Measurements from ENCODE around the gene CC2D1A.

The CC2D1A gene

DNA sequence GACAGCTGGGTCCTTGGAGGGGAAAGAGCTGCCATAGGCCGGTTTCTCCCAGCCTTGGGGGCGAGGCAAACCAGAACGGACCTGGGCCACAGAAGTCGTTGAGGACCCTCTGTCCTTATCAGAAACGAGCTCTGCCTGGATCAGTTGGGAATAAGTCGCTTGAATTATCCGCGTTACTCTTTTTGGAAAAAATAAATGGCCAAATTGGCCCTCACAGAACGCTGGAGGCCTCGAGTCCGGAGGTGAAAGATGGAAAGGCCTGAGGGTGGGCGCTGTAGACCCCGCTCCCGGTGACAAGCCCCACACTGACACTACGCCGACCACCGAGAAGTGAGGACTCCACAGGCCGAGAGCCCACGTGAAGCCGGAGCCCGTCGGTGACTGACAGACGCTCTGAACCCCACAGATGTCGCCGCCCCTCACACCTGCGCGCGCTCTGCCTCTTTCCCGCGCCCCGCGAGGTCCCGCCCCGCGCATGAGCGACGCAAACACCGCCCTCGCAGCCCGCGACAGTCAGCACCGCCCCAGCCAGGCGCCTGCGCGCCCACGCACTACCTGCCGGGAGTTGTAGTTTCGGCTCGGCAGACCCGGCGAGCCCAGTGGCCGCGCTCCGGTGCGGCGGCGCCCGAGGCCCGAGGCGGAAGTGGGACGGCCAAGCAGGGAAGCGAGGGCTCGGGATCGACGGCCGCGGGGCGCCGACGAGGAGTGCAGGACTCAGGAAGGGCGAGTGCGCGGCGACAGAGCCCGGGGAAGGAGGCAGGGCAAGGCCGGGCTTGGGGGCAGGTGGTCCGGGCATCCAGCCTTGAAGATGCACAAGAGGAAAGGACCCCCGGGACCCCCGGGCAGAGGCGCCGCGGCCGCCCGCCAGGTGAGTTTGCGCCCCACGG lies at the start of gene CC2D1A, which contains the start of gene BRME1:
Gene CC2D1A (plus strand): TSS at position 568 of the 887 bp plus-strand sequence. CDS start 241 bp downstream, at position 809.
Gene BRME1 (minus strand): TSS at position 484 of the 887 bp plus-strand sequence. CDS start 1,225 bp downstream, outside the sequence.
- in situ Hi-C loops (cut with MboI; ENCODE audit: low sequenced_read_pairs): no loop called here

- in situ Hi-C loops (cut with MboI; ENCODE audit: low sequenced_read_pairs): loop anchor here (25.0 kb wide), 1 partner anchor 244 kb away; no protein-coding TSS in a partner anchor
Measured at GRCh38 chr19:13856497-13856896, 49.5 kb upstream of the CC2D1A start.

DNA sequence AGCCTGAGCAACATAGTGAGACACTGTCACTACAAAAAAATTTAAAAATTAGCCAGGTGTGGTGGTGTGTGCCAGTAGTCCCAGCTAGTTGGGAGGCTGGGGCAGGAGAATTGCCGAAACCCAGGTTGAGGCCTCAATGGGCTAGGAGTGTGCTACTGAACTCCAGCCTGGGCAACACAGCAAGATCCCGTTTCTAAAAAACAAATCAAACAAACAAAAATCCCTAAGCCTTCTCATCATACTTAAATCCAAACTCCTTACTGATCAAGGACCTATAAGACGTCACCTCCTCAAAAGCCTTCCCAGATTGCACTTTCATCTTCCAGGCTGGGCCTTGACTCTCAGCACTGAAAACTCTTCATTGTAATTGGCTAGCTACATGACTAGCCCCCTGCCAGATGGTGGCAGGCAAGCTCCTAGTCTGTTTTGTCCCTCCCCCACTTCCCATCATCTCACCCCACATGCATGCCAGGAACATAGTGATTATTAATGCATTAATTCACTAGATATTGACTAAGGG lies 46.6 kb upstream of the CC2D1A start:
- in situ Hi-C loops (cut with MboI; ENCODE audit: low sequenced_read_pairs): loop anchor here (25.0 kb wide), 1 partner anchor 247 kb away; no protein-coding TSS in a partner anchor

GRCh38 chr19:13860679-13861391 lies 45.2 kb upstream of the CC2D1A start:
- in situ Hi-C loops (cut with MboI; ENCODE audit: low sequenced_read_pairs): loop anchor here (5.0 to 25.0 kb wide), 2 partner anchors 79 to 249 kb away; no protein-coding TSS in a partner anchor

- in situ Hi-C loops (cut with MboI; ENCODE audit: low sequenced_read_pairs): loop anchor here (5.0 to 25.0 kb wide), 2 partner anchors 79 to 249 kb away; no protein-coding TSS in a partner anchor
Measured at GRCh38 chr19:13861392-13861713, 44.6 kb upstream of the CC2D1A start.

DNA sequence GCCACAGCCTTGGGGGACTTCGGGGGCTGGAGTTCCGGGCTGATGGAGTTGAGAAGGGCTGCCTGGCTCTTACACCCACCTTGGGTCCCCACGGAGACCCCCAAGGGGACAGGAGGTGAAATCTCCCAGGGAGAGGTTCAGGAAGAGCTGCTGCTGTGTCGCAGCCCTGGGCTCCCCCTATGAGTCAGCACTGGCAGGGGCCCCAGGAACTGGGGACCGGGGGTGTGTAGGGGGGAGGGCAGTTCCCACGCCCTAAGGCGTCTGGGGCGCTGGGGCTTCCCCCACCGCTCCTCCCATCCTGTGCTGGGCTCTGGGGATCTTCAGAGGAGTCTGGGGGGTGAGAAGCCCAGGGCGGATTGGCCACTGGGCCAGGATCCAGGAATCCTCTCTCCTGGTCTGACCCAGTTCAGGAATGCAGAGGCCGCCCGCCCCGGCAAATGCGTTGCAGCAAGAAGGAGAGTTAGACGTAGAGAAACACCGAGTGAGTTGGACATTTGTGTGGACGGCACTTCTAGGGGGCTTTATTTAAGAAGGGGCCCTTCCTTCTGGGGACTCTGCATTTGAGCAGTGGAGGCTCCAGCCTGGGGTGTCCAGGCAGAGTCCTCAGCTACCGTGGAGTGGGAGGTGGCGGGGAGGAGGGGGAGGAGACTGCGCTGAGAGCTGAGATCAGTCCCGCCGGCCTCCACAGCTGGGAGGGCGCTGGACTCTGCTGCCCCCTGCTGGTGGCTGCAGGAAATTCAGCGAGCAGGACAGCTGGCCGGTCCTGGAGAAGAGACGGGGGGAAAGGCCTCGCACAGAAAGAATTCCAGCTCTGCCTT lies 44.1 kb upstream of the CC2D1A start:
- in situ Hi-C loops (cut with MboI; ENCODE audit: low sequenced_read_pairs): loop anchor here (5.0 to 25.0 kb wide), 2 partner anchors 80 to 250 kb away; no protein-coding TSS in a partner anchor

DNA sequence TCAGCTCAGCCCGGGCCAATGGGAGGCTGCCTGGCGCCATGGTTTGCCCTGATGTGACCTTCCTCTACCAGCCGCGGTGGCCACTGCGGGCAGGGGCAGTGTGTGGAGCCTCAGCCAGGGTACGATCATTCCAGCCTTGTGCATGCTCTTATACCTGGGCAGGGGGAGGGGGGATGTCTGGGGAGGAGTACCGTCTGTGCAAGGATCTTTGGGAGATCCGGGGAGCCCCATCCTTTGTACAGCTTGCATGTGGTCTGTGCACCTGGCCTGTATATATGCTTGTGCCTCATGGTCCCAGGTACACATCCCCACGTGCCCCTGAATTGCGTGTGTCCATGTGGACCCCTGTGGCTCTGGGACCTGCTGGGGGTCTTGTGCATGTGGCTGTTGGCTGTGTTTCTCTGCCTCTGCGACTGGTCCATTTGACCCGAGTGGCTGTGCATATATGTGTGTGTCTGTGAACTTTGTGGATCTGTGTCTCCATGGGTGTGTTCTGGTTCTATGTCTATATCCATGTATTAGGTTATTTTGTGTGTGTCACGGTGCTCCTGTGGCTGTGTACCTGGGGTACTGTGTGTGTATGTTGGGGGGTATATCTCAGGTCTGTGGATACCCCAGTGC lies 41.8 kb upstream of the CC2D1A start:
- in situ Hi-C loops (cut with MboI; ENCODE audit: low sequenced_read_pairs): loop anchor here (5.0 to 25.0 kb wide), 2 partner anchors 82 to 252 kb away; no protein-coding TSS in a partner anchor

DNA sequence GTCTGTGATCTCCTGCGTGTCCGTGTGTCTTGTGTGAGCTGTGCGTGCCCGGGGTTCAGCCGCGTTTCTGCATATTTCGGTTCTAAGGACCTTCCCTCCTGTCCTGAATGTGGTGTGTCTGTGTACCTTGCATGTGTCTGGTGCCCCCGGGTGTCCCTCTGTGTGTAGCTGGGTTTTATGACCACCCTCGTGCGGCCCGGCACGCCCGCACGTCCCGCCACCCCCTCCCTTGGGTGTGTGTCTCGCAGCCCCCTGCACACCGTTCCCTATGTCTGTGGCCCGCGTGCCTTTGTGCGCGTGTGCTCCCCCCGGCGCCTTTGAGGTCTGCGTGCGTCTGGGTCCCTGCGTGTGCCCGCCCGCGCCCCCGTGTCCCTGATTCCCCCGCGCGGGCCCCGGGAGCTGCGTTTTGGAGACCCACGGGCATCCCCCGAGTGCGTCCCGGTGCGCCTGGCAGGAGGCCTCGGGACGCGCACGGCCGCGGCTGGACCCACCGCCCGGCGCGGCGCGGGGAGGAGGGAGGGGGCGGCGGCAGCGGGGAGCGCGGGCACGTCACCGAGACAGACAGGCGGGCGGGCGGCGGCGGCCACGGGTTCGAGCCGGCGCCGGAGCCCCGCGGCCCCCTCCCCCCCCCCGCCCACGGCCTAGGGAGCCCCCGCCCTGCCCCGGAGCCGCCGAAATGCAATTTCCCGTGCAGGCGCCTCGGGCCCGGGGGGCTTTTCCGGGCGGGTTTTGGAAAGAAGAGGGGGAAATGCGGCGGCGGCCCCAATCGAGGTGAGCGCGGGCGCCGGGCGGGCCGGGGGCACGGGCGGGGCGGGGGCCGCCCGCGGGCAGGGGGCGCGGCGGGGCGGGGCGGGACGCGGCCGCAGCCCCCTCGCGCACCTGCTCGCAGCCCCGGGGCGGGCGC lies 41.1 kb upstream of the CC2D1A start:
- in situ Hi-C loops (cut with MboI; ENCODE audit: low sequenced_read_pairs): loop anchor here (5.0 to 25.0 kb wide), 2 partner anchors 83 to 253 kb away; no protein-coding TSS in a partner anchor

- in situ Hi-C loops (cut with MboI; ENCODE audit: low sequenced_read_pairs): loop anchor here (25.0 kb wide), 1 partner anchor 254 kb away; no protein-coding TSS in a partner anchor
Measured at GRCh38 chr19:13865571-13866462, 40.2 kb upstream of the CC2D1A start.

DNA sequence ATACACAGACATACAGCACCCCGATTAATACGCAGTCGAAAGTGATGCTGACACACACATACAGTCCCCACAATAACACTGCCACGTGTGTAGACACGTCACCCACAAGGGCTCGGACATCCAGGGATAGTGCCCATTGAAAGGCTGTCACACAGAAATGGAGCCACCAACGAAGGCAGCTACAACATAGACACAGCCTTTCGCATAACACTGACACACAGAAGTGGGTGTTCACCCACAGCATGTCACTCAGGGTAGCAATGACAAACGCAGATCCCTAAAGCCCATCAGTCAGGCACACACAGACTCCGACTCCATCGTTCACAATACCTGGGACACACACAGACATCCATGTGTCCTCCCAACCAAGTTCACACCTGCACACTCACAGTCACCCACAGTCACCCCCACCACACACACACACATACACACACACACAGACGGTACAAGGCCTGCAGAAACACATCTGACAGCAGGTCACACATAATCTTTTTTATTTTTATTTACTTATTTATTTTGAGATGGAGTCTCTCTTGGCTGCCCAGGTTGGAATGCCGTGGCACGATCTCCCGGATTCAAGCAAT lies 39.4 kb upstream of the CC2D1A start:
- in situ Hi-C loops (cut with MboI; ENCODE audit: low sequenced_read_pairs): loop anchor here (25.0 kb wide), 1 partner anchor 254 kb away; no protein-coding TSS in a partner anchor

GRCh38 chr19:13868663-13869062 lies 37.3 kb upstream of the CC2D1A start:
- in situ Hi-C loops (cut with MboI; ENCODE audit: low sequenced_read_pairs): loop anchor here (25.0 kb wide), 1 partner anchor 256 kb away; no protein-coding TSS in a partner anchor

DNA sequence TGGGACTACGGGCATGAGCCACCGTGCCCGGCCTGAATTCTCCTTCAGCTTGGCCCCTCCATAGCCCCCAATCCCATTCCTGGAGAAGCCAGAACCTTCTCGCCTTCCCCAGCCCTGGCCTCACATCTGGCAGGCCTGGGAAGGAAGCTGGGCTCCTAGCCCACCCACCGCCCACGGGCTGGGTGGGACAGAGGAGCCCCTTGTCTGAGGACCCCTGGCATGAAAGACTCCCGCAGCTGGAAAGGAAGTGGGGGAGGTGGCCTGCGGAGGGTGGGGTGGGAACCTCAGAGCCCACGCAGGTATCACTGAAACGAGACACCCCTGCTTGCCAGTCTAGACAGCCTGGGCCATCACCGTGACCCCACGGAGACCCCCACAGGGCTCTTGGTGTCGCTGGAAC lies 36.7 kb upstream of the CC2D1A start:
- in situ Hi-C loops (cut with MboI; ENCODE audit: low sequenced_read_pairs): loop anchor here (25.0 kb wide), 1 partner anchor 257 kb away; no protein-coding TSS in a partner anchor

DNA sequence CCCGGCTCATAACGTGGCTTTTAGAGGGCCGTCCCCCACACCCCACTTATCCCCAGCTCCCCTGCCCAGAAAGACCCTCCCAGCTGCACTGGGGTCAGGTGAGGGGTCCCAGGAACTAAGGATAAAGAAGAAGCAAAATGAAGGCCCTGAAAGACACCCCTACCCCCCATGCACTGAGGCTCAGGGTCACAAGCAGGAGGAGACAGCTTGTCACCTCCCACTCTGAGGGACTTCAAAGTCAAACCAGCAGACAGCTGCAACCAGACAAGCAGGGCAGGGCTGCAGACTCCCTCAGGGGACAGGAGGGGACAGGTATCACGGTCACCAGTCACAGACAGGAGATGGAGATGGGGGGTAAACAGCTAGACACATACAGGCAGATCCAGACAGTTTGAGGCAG lies 35.1 kb upstream of the CC2D1A start:
- in situ Hi-C loops (cut with MboI; ENCODE audit: low sequenced_read_pairs): loop anchor here (25.0 kb wide), 1 partner anchor 259 kb away; no protein-coding TSS in a partner anchor

DNA sequence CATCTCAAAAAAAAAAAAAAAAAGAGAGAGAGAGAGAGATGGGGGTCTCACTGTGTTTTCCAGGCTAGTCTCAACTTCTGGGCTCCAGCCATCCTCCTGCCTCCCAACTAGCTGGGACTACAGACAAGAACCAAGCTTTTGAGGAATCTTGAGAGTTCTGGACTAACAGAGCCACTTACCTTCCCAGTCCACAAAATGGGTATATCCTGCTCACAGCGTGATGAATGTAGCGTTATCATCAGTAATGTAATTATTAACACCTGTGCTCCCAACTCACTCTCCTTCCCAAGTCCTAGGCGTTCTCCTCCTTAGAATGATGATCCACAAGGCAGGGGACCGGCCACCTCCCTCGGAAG lies 33.7 kb upstream of the CC2D1A start:
- in situ Hi-C loops (cut with MboI; ENCODE audit: low sequenced_read_pairs): loop anchor here (25.0 kb wide), 1 partner anchor 260 kb away; no protein-coding TSS in a partner anchor

DNA sequence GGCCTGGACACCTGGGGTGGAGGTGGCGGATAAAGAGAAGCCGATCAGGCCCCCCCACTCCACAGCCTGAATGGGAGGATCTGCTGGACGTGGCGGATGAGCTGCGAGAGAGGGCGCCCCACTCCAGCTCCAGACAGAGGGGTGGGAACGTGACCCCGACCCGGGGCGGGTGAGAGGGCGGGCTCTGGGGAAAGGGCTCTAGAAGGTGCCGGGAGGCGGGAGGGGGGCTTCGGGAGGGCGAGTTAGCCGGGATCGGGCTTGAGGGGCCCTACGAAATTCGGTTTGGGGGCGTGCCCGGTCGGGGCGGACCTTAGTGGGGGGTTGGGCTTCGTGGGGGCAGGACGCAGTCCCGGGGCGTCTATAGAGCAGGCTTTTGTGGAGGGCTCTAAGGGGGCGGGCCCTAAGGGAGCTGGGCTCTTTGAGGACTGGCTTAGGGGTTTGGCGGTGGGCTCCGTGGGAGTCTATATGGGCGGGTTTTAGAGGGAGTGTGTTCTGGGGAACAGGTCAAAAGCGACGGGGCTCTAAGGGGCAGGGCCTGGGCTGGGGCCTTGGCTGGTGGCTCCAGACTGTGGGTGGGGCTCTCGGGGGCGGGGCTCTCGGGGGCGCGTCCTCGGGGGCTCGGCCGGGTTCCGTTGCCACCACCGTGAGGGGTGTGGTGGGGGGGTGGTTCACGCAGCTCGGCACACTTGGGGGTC lies 33.2 kb upstream of the CC2D1A start:
- in situ Hi-C loops (cut with MboI; ENCODE audit: low sequenced_read_pairs): loop anchor here (25.0 kb wide), 1 partner anchor 261 kb away; no protein-coding TSS in a partner anchor

DNA sequence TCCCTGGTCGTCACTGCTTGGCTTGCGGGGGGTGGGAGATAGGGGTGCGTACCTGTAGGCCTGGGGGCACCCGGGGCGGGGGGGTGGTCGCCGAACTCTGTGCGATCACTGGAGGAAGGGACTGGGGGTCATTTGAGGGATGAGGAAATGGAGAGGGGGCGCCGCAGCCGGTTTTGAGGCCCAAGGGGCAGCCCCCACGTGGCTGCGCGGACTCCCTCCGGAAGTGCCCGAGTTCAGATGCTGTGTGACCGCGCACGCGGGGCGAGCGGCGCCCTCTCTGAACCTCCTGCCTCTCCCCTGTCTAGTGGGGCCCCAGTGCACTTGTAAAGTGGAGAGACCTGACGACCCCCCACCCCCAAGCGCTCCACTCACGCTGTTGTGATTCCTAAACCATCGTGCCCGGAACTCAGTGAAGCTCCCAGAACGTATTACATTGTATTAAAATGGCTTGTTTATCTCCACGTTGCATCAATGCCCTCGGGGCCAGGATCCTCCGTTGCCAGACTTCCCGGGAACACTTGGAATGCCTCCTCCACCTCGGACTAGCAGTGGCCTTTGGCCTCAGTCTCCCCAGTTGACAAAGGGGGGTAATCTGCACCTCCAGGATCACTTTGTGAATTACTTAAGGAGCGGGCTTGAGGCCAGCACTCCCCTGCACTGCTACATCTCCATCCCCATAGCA lies 32.0 kb upstream of the CC2D1A start:
- in situ Hi-C loops (cut with MboI; ENCODE audit: low sequenced_read_pairs): loop anchor here (25.0 kb wide), 1 partner anchor 262 kb away; no protein-coding TSS in a partner anchor

Data from HL-60/S4 treated with phorbol 12-myristate 13-acetate at 8.2 ng/mL for 4 days and 3 days (cell line).